IMR-90 (cell line): Measurements from ENCODE around the gene VPS25. TPM values are rescaled to one million over a fixed set of nuclear protein-coding genes. Genes with fewer than 3 reads are reported as not detected.

Experiments
- ATAC-seq: fragments of 200-7000 bp; cut with Tn5 transposase; 2 replicates; pipeline ENCODE4 v1.9.1; 2020; ENCODE audit warnings: low read depth, mild to moderate bottlenecking, moderate library complexity
- Bru-seq: library from RNA; stranded (reverse); fragments of 400-500 nt; gene quantifications from one replicate; lab custom pipeline; 2021; lab: Mats Ljungman, UMichigan
- BruChase-seq, 2 experiments: library from RNA; stranded (reverse); fragments of 400-500 nt; gene quantifications; one replicate each; lab custom pipeline; 2021; lab: Mats Ljungman, UMichigan
- BruUV-seq: library from RNA; stranded (reverse); fragments of 400-500 nt; replicated peaks from 2 replicates; lab custom pipeline; 2021; lab: Mats Ljungman, UMichigan
- CTCF ChIA-PET: fragments of 300-600 bp; formaldehyde crosslinking; extraction: SDS; loops from one replicate; lab custom pipeline; 2021; ENCODE audit warnings: antibody characterized with exemption; lab: Yijun Ruan, JAX
- POLR2A ChIA-PET: fragments of 300-600 bp; sonication (Branson Sonifier 250); formaldehyde crosslinking; loops from one replicate; lab custom pipeline; 2022; ENCODE audit warnings: antibody characterized with exemption; ENCODE audit not compliant: unreplicated experiment; lab: Charles Lee
- DNase-seq: peaks from one replicate; pipeline ENCODE4 v3.0.0; 2013
- H2AFZ ChIP-seq: replicated peaks from 2 replicates; pipeline ENCODE3; 2013; ENCODE audit warnings: low read length, mild to moderate bottlenecking; ENCODE audit not compliant: poor library complexity
- H2AK5ac ChIP-seq: 2 replicates; pipeline ENCODE4 v1.6.1; 2013; ENCODE audit warnings: low read depth, low read length, inconsistent platforms
- H2AK9ac ChIP-seq: replicated peaks from 2 replicates; pipeline ENCODE3; 2013; ENCODE audit warnings: mild to moderate bottlenecking, low read depth, low read length, moderate library complexity; ENCODE audit not compliant: poor library complexity
- H2BK120ac ChIP-seq: 2 replicates; pipeline ENCODE4 v1.6.1; 2013; ENCODE audit warnings: low read depth, low read length, inconsistent platforms
- H2BK15ac ChIP-seq: 3 replicates; pipeline ENCODE4 v1.6.1; 2013; ENCODE audit warnings: low read depth, low read length, inconsistent platforms
- H2BK20ac ChIP-seq: 2 replicates; pipeline ENCODE4 v1.6.1; 2013; ENCODE audit warnings: low read depth, mild to moderate bottlenecking, inconsistent platforms, low read length, moderate library complexity
- H2BK5ac ChIP-seq: 2 replicates; pipeline ENCODE4 v1.6.1; 2013; ENCODE audit warnings: mild to moderate bottlenecking, low read depth, low read length, inconsistent platforms; ENCODE audit not compliant: poor library complexity, severe bottlenecking
- H3K14ac ChIP-seq: replicated peaks from 2 replicates; pipeline ENCODE4 v1.6.1; 2013; ENCODE audit warnings: low read depth, low read length, inconsistent platforms
- H3K18ac ChIP-seq: 2 replicates; pipeline ENCODE4 v1.6.1; 2013; ENCODE audit warnings: low read depth, low read length, control low read depth
- H3K23ac ChIP-seq: 2 replicates; pipeline ENCODE4 v1.6.1; 2013; ENCODE audit warnings: low read depth, low read length, inconsistent platforms
- H3K27ac ChIP-seq: 2 replicates; pipeline ENCODE4 v1.5.1; 2013; ENCODE audit warnings: mild to moderate bottlenecking, control low read depth, low read length; ENCODE audit not compliant: insufficient read depth
- H3K27me3 ChIP-seq: 2 replicates; pipeline ENCODE4 v1.6.1; 2013; ENCODE audit warnings: low read length; ENCODE audit not compliant: control insufficient read depth, insufficient read depth
- H3K36me3 ChIP-seq: 2 replicates; pipeline ENCODE4 v1.6.1; 2013; ENCODE audit warnings: low read length, mixed read lengths; ENCODE audit not compliant: control insufficient read depth, insufficient read depth
- H3K4ac ChIP-seq: 2 replicates; pipeline ENCODE4 v1.6.1; 2013; ENCODE audit warnings: low read depth, low read length, inconsistent platforms
- H3K4me1 ChIP-seq: 2 replicates; pipeline ENCODE4 v1.6.1; 2013; ENCODE audit warnings: low read length, mixed read lengths; ENCODE audit not compliant: control insufficient read depth, insufficient read depth
- H3K4me2 ChIP-seq: 2 replicates; pipeline ENCODE4 v1.6.1; 2013; ENCODE audit warnings: low read depth, mild to moderate bottlenecking, control low read depth, low read length, moderate library complexity
- H3K4me3 ChIP-seq: 2 replicates; pipeline ENCODE4 v1.5.1; 2013; ENCODE audit warnings: low read depth, mild to moderate bottlenecking, control low read depth, low read length, moderate library complexity; ENCODE audit not compliant: insufficient read depth
- H3K56ac ChIP-seq: 2 replicates; pipeline ENCODE4 v1.6.1; 2013; ENCODE audit warnings: low read length, inconsistent platforms; ENCODE audit not compliant: insufficient read depth; ENCODE audit errors: extremely low read depth
- H3K79me1 ChIP-seq, 2 experiments: 2 replicates each; pipeline ENCODE4 v1.6.1; 2013; ENCODE audit warnings: low read length in 2 of 2, inconsistent platforms in 1 of 2, low read depth in 1 of 2
- H3K9ac ChIP-seq: 2 replicates; pipeline ENCODE4 v1.6.1; 2013; ENCODE audit warnings: low read depth, low read length, control low read depth
- H3K9me1 ChIP-seq: 2 replicates; pipeline ENCODE4 v1.6.1; 2013; ENCODE audit warnings: low read length, inconsistent platforms; ENCODE audit not compliant: insufficient read depth
- H3K9me3 ChIP-seq: 2 replicates; pipeline ENCODE4 v1.6.1; 2013; ENCODE audit warnings: low read length; ENCODE audit not compliant: control insufficient read depth, insufficient read depth
- H4K20me1 ChIP-seq: 2 replicates; pipeline ENCODE4 v1.6.1; 2013; ENCODE audit warnings: low read length, inconsistent platforms; ENCODE audit not compliant: insufficient read depth
- H4K5ac ChIP-seq: 2 replicates; pipeline ENCODE4 v1.6.1; 2013; ENCODE audit warnings: mild to moderate bottlenecking, low read depth, low read length, control low read depth
- H4K8ac ChIP-seq, 2 experiments: 2 replicates each; pipeline ENCODE4 v1.6.1; 2013; ENCODE audit warnings: low read depth in 2 of 2, low read length in 2 of 2, control low read depth in 1 of 2, inconsistent platforms in 1 of 2
- H4K91ac ChIP-seq: 2 replicates; pipeline ENCODE4 v1.6.1; 2013; ENCODE audit warnings: low read depth, low read length, inconsistent platforms; ENCODE audit not compliant: insufficient read depth
- CHD1 ChIP-seq: IDR thresholded peaks from 2 replicates; pipeline ENCODE4 v1.6.1; 2012; ENCODE audit warnings: low read depth, low read length, improper control_type of control experiment
- CTCF ChIP-seq: conservative IDR thresholded peaks from 2 replicates; pipeline ENCODE4 v1.5.1; 2012; ENCODE audit warnings: mild to moderate bottlenecking, low read depth, low read length, improper control_type of control experiment
- FOS ChIP-seq: fragments of 150-350 bp; IDR thresholded peaks from 2 replicates; pipeline ENCODE4 v1.6.1; 2016; ENCODE audit warnings: low read depth, low read length
- MAZ ChIP-seq: IDR thresholded peaks from 2 replicates; pipeline ENCODE4 v1.6.1; 2012; ENCODE audit warnings: low read depth, mild to moderate bottlenecking, low read length, improper control_type of control experiment, moderate library complexity, borderline replicate concordance
- POLR2A ChIP-seq: IDR thresholded peaks from 2 replicates; pipeline ENCODE4 v1.6.1; 2012; ENCODE audit warnings: mild to moderate bottlenecking, low read depth, low read length
- RAD21 ChIP-seq: IDR thresholded peaks from 2 replicates; pipeline ENCODE4 v1.6.1; 2012; ENCODE audit warnings: low read length, improper control_type of control experiment
- RFX5 ChIP-seq: IDR thresholded peaks from 2 replicates; pipeline ENCODE4 v1.8.0; 2012; ENCODE audit warnings: low read depth, mild to moderate bottlenecking, low read length, moderate library complexity
- USF2 ChIP-seq: fragments of 150-350 bp; IDR thresholded peaks from 2 replicates; pipeline ENCODE4 v1.6.1; 2017; ENCODE audit warnings: mild to moderate bottlenecking, antibody characterized with exemption, low read length, low read depth
- WGBS, 2 experiments: methylation state at CpG; one replicate each; pipeline versions ENCODE4 v1.1.5 to v1.1.7; 2013; ENCODE audit warnings: missing lambda C conversion rate in 2 of 2; ENCODE audit not compliant: insufficient read length in 1 of 2; ENCODE audit errors: extremely low coverage in 2 of 2; 5-methylcytosine and 5-hydroxymethylcytosine counted together
- dilution Hi-C: fragments of 300-500 bp; cut with HindIII; formaldehyde crosslinking; loops from one replicate; pipeline ENCODE4 v1.14.3; 2018; ENCODE audit warnings: low sequenced_read_pairs; ENCODE audit not compliant: unreplicated experiment
- in situ Hi-C: fragments of 300-500 bp; cut with MboI; formaldehyde crosslinking; loops from 3 replicates; pipeline ENCODE4 v1.14.3; 2019; ENCODE audit warnings: low sequenced_read_pairs, inconsistent platforms, mixed read lengths
- intact Hi-C: fragments of 100-400 bp; cut with micrococcal nuclease; formaldehyde crosslinking; loops from 2 replicates; pipeline ENCODE4 v1.10.0; 2022
- long read RNA-seq: library from polyadenylated mRNA; unstranded; transcript quantifications from one replicate; pipeline ENCODE4 v2.0.0, GENCODE V29; 2021; ENCODE audit not compliant: unreplicated experiment
- polyA plus RNA-seq, 3 experiments: library from polyadenylated mRNA; depleted of rRNA; stranded (reverse); fragments of >200 nt; gene quantifications; 2 replicates each; pipeline ENCODE4 v1.2.3, GENCODE V29; 2012; ENCODE audit warnings: low replicate concordance in 1 of 3
- total RNA-seq: library from RNA; depleted of rRNA; stranded (reverse); fragments of >200 nt; gene quantifications from 2 replicates; pipeline ENCODE4 v1.2.3, GENCODE V29; 2012; rRNA removed

The VPS25 gene
- total RNA-seq: 71.3 and 78.3 TPM in 2 replicates
- polyA plus RNA-seq (2012; rRNA removed): 127 and 130 TPM in 2 replicates
- polyA plus RNA-seq (2012; cell fraction: cytosol; rRNA removed): 52.7 and 94.7 TPM in 2 replicates
- polyA plus RNA-seq (2012; cell fraction: nucleus; rRNA removed; ENCODE audit: low replicate concordance): 59.9 and 91.1 TPM in 2 replicates
- Bru-seq, nascent RNA: percentile 70 among the genes with signal in this experiment
- percentile 67 among the genes with signal in this experiment for BruChase-seq, experiment 1, labeled RNA remaining after a 6-hour chase
- BruChase-seq, experiment 2, labeled RNA remaining after a 2-hour chase: percentile 60 among the genes with signal in this experiment
- long read RNA-seq, transcript VPS25-201 (6 exons, 1,101 nt): major isoform, 61 of 73 reads
- long read RNA-seq, partial matches to known transcripts: 1 of 73 reads
- long read RNA-seq, other reads (novel, unspliced or antisense): 10 of 73 reads

GRCh38 chr17:42773290-42774035, at the start of gene VPS25:
Gene VPS25 (plus strand): TSS chr17:42773449. CDS start chr17:42773476, 27 bp downstream.
- DNase-seq: peak; percentile 87
- Histone ChIP-seq H3K14ac (peak within 1 kb of the TSS; percentile 92), H3K9ac (peak within 1 kb of the TSS; percentile 97), H3K9me3 (no peaks in the 10 kb centered on the region), H2AFZ (peak within 1 kb of the TSS; percentile 90), H4K20me1 (no peaks in the 10 kb centered on the region), H4K91ac (peak within 1 kb of the TSS; percentile 95), H3K56ac (peak within 1 kb of the TSS; percentile 97), H2BK120ac (peak within 1 kb of the TSS; percentile 80), H2BK5ac (peak within 1 kb of the TSS; percentile 90), H3K27ac (peak within 1 kb of the TSS; percentile 96), H4K5ac (peak within 1 kb of the TSS; percentile 99), H3K4me2 (peak within 1 kb of the TSS; percentile 90), H3K36me3 (peaks cover 15% of the 10 kb centered on the region), H2BK15ac (peak within 1 kb of the TSS; percentile 98; the same call in 2 of the 3 replicates), H3K4me3 (peak within 1 kb of the TSS; percentile 84), H3K4me1 (peaks cover 2% of the 10 kb centered on the region; the same call in 1 of the 2 replicates), H3K9me1 (peaks cover 7% of the 10 kb centered on the region; the same call in 1 of the 2 replicates), H2AK5ac (peak within 1 kb of the TSS; percentile 94), H3K79me1 (peaks cover 16 to 34% of the 10 kb centered on the region in 2 experiments; a peak in 3 of 4 replicates), H2BK20ac (peak within 1 kb of the TSS; percentile 64), H3K18ac (peak within 1 kb of the TSS; percentile 77), H4K8ac (peak within 1 kb of the TSS; percentile 81 to 97), H3K23ac (peak within 1 kb of the TSS; percentile 94), H3K27me3 (no peaks in the 10 kb centered on the region), H3K4ac (peak within 1 kb of the TSS; percentile 96), H2AK9ac (peak within 1 kb of the TSS; percentile 97)
- 0% methylated on average over 14 of the region's 39 CpGs; no CpG with 5 or more reads in 1 of the 2 experiments for WGBS, 2 experiments
- CTCF ChIA-PET: interaction anchor here (0.6 to 1.5 kb wide), 2 partner anchors 10 to 148 kb away, joined by 5 to 8 read pairs; no protein-coding TSS in a partner anchor
- no peak for TF ChIP-seq RFX5
- peak; percentile 79 for TF ChIP-seq POLR2A
- peak; percentile 30; the same call in 1 of the 2 replicates for TF ChIP-seq CTCF
- TF ChIP-seq RAD21: peak; percentile 12; the same call in 1 of the 2 replicates
- 0 out of 2 replicates have a peak, but pooled peaks have one; percentile 16 for TF ChIP-seq USF2
- TF ChIP-seq MAZ: peak; percentile 37; the same call in 1 of the 2 replicates
- TF ChIP-seq FOS: no peak
- no peak for TF ChIP-seq CHD1
- in situ Hi-C loops (no loop called here), intact Hi-C loops (no loop called here), dilution Hi-C loops (no loop called here)
- peak; percentile 96 for ATAC-seq
- POLR2A ChIA-PET: interaction anchor here (0.6 kb wide), 1 partner anchor 14 kb away, joined by 4 read pairs; no protein-coding TSS in a partner anchor
- BruUV-seq: no TSS peak
